CD14-positive monocyte (primary cell): Measurements from ENCODE around the gene FRMD4A. TPM values are rescaled to one million over a fixed set of nuclear protein-coding genes. Genes with fewer than 3 reads are reported as not detected.

ENCODE experiments used
- DNase-seq, 3 donors: peaks; one replicate each; pipeline ENCODE4 v3.0.0-alpha.2; 2011 to 2022
- H2AFZ ChIP-seq: 2 replicates; pipeline ENCODE4 v1.6.0; 2012; ENCODE audit warnings: mild to moderate bottlenecking, low read depth, low read length, inconsistent platforms; ENCODE audit not compliant: insufficient read depth, poor library complexity, severe bottlenecking
- H3K27ac ChIP-seq, 2 donors: 1 replicate in 1 of 2; 2 replicates in 1 of 2; pipeline ENCODE4 v1.5.1; 2012 to 2013; ENCODE audit warnings: low read length in 2 of 2, control low read depth in 1 of 2, inconsistent platforms in 1 of 2, low read depth in 1 of 2, mild to moderate bottlenecking in 1 of 2
- H3K27me3 ChIP-seq, 2 donors: one replicate each; pipeline versions ENCODE4 v1.6.0 to v1.6.1; 2011 to 2013; ENCODE audit warnings: low read length in 2 of 2; ENCODE audit not compliant: control insufficient read depth in 2 of 2, insufficient read depth in 2 of 2
- H3K36me3 ChIP-seq, 2 donors: replicated peaks in 1 of 2; 1 replicate in 1 of 2; 2 replicates in 1 of 2; pipeline versions ENCODE4 v1.5.1 to v1.6.1; 2012 to 2013; ENCODE audit warnings: low read length in 2 of 2, control low read depth in 1 of 2, inconsistent platforms in 1 of 2, mild to moderate bottlenecking in 1 of 2; ENCODE audit not compliant: insufficient read depth in 2 of 2, control insufficient read depth in 1 of 2
- H3K4me1 ChIP-seq, 2 donors: 1 replicate in 1 of 2; 2 replicates in 1 of 2; pipeline versions ENCODE4 v1.5.1 to v1.6.1; 2012 to 2013; ENCODE audit warnings: low read length in 2 of 2, control low read depth in 1 of 2, inconsistent platforms in 1 of 2, mild to moderate bottlenecking in 1 of 2, moderate library complexity in 1 of 2; ENCODE audit not compliant: insufficient read depth in 2 of 2, control insufficient read depth in 1 of 2
- H3K4me2 ChIP-seq: replicated peaks from 2 replicates; pipeline ENCODE3; 2012; ENCODE audit warnings: low read length, moderate library complexity, mild to moderate bottlenecking; ENCODE audit not compliant: poor library complexity, severe bottlenecking; ENCODE audit errors: extremely low read depth
- H3K4me3 ChIP-seq, 3 experiments: fragments of 200-600 bp in 1 of 3; sonication (generic) in 1 of 3; replicated peaks in 1 of 3; 1 replicate in 2 of 3; 2 replicates in 1 of 3; pipeline ENCODE4 v1.5.1; 2011 to 2013; ENCODE audit warnings: low read length in 3 of 3, mild to moderate bottlenecking in 3 of 3, control low read depth in 2 of 3, low read depth in 2 of 3, inconsistent platforms in 1 of 3, moderate library complexity in 1 of 3
- H3K79me2 ChIP-seq: 2 replicates; pipeline ENCODE4 v1.6.0; 2012; ENCODE audit warnings: mild to moderate bottlenecking, control low read depth, inconsistent platforms, low read length, moderate library complexity; ENCODE audit not compliant: insufficient read depth
- H3K9ac ChIP-seq: 2 replicates; pipeline ENCODE4 v1.6.0; 2017; ENCODE audit warnings: low read length, mild to moderate bottlenecking; ENCODE audit not compliant: insufficient read depth, poor library complexity, severe bottlenecking
- H3K9me3 ChIP-seq, 2 donors: replicated peaks in 1 of 2; 1 replicate in 1 of 2; 2 replicates in 1 of 2; pipeline versions ENCODE4 v1.5.1 to v1.6.1; 2012 to 2013; ENCODE audit warnings: low read length in 2 of 2, control low read depth in 1 of 2; ENCODE audit not compliant: control insufficient read depth in 1 of 2, insufficient read depth in 1 of 2
- H4K20me1 ChIP-seq: 2 replicates; pipeline ENCODE4 v1.6.0; 2012; ENCODE audit warnings: mild to moderate bottlenecking, low read length, control low read depth, moderate library complexity; ENCODE audit not compliant: insufficient read depth
- H3K27ac Mint-ChIP-seq, 7 donors: one replicate each; pipeline ENCODE4 v1.8.0; 2020; ENCODE audit warnings: mild to moderate bottlenecking in 7 of 7, mixed read lengths in 7 of 7, moderate library complexity in 6 of 7, inconsistent platforms in 2 of 7
- H3K27me3 Mint-ChIP-seq, 3 donors: one replicate each; pipeline ENCODE4 v1.8.0; 2021 to 2022; ENCODE audit warnings: low read depth in 3 of 3, mild to moderate bottlenecking in 3 of 3, mixed read lengths in 3 of 3, moderate library complexity in 3 of 3, inconsistent platforms in 1 of 3
- H3K36me3 Mint-ChIP-seq, 2 donors: one replicate each; pipeline ENCODE4 v1.8.0; 2020; ENCODE audit warnings: mixed read lengths in 2 of 2, inconsistent platforms in 1 of 2, mild to moderate bottlenecking in 1 of 2
- H3K4me1 Mint-ChIP-seq: one replicate; pipeline ENCODE4 v1.8.0; 2020; ENCODE audit warnings: mild to moderate bottlenecking, mixed read lengths
- H3K4me3 Mint-ChIP-seq, 2 donors: one replicate each; pipeline ENCODE4 v1.8.0; 2020; ENCODE audit warnings: mild to moderate bottlenecking in 2 of 2, mixed read lengths in 2 of 2, moderate library complexity in 1 of 2
- H3K9me3 Mint-ChIP-seq, 7 donors: one replicate each; pipeline ENCODE4 v1.8.0; 2020 to 2022; ENCODE audit warnings: mixed read lengths in 7 of 7, mild to moderate bottlenecking in 6 of 7, moderate library complexity in 6 of 7, inconsistent platforms in 2 of 7
- WGBS: methylation state at CpG from one replicate; pipeline ENCODE4 v1.1.5; 2013; ENCODE audit warnings: missing lambda C conversion rate; ENCODE audit not compliant: insufficient coverage; 5-methylcytosine and 5-hydroxymethylcytosine counted together
- intact Hi-C, 2 donors: fragments of 100-400 bp; cut with micrococcal nuclease; formaldehyde crosslinking; loops; one replicate each; pipeline versions ENCODE4 v1.15.0 to v1.15.1; 2023
- polyA plus RNA-seq, 3 donors: library from polyadenylated mRNA; depleted of rRNA in 1 of 3; unstranded in 2 of 3; stranded (reverse) in 1 of 3; fragments of 300-500 nt in 2 of 3; fragments of >200 nt in 1 of 3; fragmentation: Illumina TruSeq in 2 of 3; gene quantifications; 1 replicate in 2 of 3; 2 replicates in 1 of 3; pipeline ENCODE4 v1.2.3, GENCODE V29; 2012 to 2021
- TF ChIP-seq, protein P1 (sequence below): fragments of 200-600 bp; IDR thresholded peaks from one replicate; pipeline ENCODE4 v1.8.0; 2022; ENCODE audit warnings: antibody characterized with exemption, mild to moderate bottlenecking

FRMD4A gene
- polyA plus RNA-seq, 3 donors, result 0.12 TPM; not detected in 2

DNA sequence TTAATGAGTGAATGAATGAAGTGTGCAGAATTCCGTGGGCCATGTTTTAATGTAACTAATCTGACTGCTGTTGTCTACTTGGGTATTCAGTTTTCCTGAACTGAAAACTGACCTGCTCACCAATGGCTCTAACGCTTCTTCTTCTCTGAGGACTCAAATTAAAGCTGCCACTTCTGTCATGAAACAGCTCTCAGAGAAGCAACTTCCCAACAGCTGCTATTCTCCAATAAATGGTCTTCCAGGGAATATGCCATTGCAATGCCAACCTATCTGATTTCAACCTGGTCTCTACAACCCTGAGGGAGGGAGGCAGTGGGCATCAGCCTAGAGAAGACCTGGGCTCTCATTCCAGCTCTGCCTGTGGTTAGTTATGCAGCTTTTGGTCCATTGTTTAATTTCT lies 69.4 kb downstream of the FRMD4A start:
- Mint-ChIP-seq H3K27ac (no peak overlapping the region), H3K27me3 (peaks cover 8 to 17% (median 12%) of the 10 kb centered on the region in 3 donors)
- 100% methylated on average over 1 of the region's 2 CpGs for WGBS

GRCh38 chr10:14259696-14260566 lies 70.8 kb downstream of the FRMD4A start:
- peaks cover 2% of the 10 kb centered on the region in 2 donors for H3K27me3 ChIP-seq
- intact Hi-C loops, result no loop called here
- H2AFZ ChIP-seq, result no peak overlapping the region
- Mint-ChIP-seq H3K4me3 (no peak overlapping the region), H3K4me1 (no peaks in the 10 kb centered on the region), H3K9me3 (peaks cover 0 to 1% (median 0%) of the 10 kb centered on the region in 7 donors), H3K36me3 (no peaks in the 10 kb centered on the region), H3K27ac (no peak overlapping the region), H3K27me3 (peaks cover 8 to 16% (median 16%) of the 10 kb centered on the region in 3 donors)
- DNase-seq, result no peak
- H3K4me1 ChIP-seq, result no peaks in the 10 kb centered on the region
- H3K27ac ChIP-seq, result no peak overlapping the region
- 95% methylated on average over 3 of the region's 7 CpGs for WGBS
- no peaks in the 10 kb centered on the region for H3K79me2 ChIP-seq
- no peaks in the 10 kb centered on the region for H3K36me3 ChIP-seq
- H3K4me2 ChIP-seq, result no peak overlapping the region
- TF ChIP-seq, protein P1, sequence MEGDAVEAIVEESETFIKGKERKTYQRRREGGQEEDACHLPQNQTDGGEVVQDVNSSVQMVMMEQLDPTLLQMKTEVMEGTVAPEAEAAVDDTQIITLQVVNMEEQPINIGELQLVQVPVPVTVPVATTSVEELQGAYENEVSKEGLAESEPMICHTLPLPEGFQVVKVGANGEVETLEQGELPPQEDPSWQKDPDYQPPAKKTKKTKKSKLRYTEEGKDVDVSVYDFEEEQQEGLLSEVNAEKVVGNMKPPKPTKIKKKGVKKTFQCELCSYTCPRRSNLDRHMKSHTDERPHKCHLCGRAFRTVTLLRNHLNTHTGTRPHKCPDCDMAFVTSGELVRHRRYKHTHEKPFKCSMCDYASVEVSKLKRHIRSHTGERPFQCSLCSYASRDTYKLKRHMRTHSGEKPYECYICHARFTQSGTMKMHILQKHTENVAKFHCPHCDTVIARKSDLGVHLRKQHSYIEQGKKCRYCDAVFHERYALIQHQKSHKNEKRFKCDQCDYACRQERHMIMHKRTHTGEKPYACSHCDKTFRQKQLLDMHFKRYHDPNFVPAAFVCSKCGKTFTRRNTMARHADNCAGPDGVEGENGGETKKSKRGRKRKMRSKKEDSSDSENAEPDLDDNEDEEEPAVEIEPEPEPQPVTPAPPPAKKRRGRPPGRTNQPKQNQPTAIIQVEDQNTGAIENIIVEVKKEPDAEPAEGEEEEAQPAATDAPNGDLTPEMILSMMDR, result no peak
- H3K4me3 ChIP-seq, result no peak overlapping the region
- H3K9me3 ChIP-seq, result no peaks in the 10 kb centered on the region
- no peak overlapping the region for H3K9ac ChIP-seq
- H4K20me1 ChIP-seq, result no peaks in the 10 kb centered on the region

More for the DNA sequence above, 69.4 kb downstream of the FRMD4A start:
- H3K27me3 ChIP-seq, result peaks cover 2% of the 10 kb centered on the region in 2 donors
- DNase-seq, result no peak
- no peaks in the 10 kb centered on the region for H3K36me3 Mint-ChIP-seq
- intact Hi-C loops, result no loop called here
- H3K27ac ChIP-seq, result no peak overlapping the region
- TF ChIP-seq, protein P1, result no peak
- no peaks in the 10 kb centered on the region for H4K20me1 ChIP-seq
- peaks cover 0 to 1% (median 0%) of the 10 kb centered on the region in 7 donors for H3K9me3 Mint-ChIP-seq
- H3K4me1 Mint-ChIP-seq, result no peaks in the 10 kb centered on the region
- no peaks in the 10 kb centered on the region for H3K4me1 ChIP-seq
- no peak overlapping the region for H3K9ac ChIP-seq
- H3K9me3 ChIP-seq, result no peaks in the 10 kb centered on the region
- H3K4me3 ChIP-seq, result no peak overlapping the region
- no peak overlapping the region for H2AFZ ChIP-seq
- H3K36me3 ChIP-seq, result no peaks in the 10 kb centered on the region
- no peak overlapping the region for H3K4me3 Mint-ChIP-seq
- H3K4me2 ChIP-seq, result no peak overlapping the region
- no peaks in the 10 kb centered on the region for H3K79me2 ChIP-seq
